ENCODE data around the gene HBP1.
"Not testable (repeated sequence)": the region's sequence is repeated elsewhere in the genome, so short reads cannot be mapped to it uniquely, and the experiment has no call there.

Gene HBP1

GRCh38 chr7:107168233-107169119 lies at the start of gene HBP1:
HBP1 (plus strand) TSS chr7:107169003; CDS start chr7:107179894, 10,891 bp downstream.
- DNase-seq: peak; percentile 34

- DNase-seq: no peak
Observed at GRCh38 chr7:107119376-107120105, 49.3 kb upstream of the HBP1 start.

- DNase-seq: no peak
Observed at GRCh38 chr7:107122486-107122911, 46.3 kb upstream of the HBP1 start.

- DNase-seq: no peak
Observed at GRCh38 chr7:107123392-107123791, 45.4 kb upstream of the HBP1 start.

GRCh38 chr7:107125475-107125874 lies 43.3 kb upstream of the HBP1 start:
- no peak for DNase-seq

GRCh38 chr7:107128217-107128616 lies 40.6 kb upstream of the HBP1 start:
- DNase-seq: no peak

GRCh38 chr7:107128748-107129147 lies 40.1 kb upstream of the HBP1 start:
- no peak for DNase-seq

- no peak for DNase-seq
Observed at GRCh38 chr7:107130487-107131220, 38.1 kb upstream of the HBP1 start.

- no peak for DNase-seq
Observed at GRCh38 chr7:107133396-107133795, 35.4 kb upstream of the HBP1 start.

GRCh38 chr7:107138696-107139420 lies 29.9 kb upstream of the HBP1 start:
- no peak for DNase-seq

GRCh38 chr7:107143875-107144274 lies 24.9 kb upstream of the HBP1 start:
- not testable (repeated sequence) for DNase-seq

GRCh38 chr7:107145067-107145838 lies 23.6 kb upstream of the HBP1 start:
- no peak for DNase-seq

GRCh38 chr7:107147464-107148393 lies 21.1 kb upstream of the HBP1 start:
- no peak for DNase-seq

GRCh38 chr7:107148721-107149120 lies 20.1 kb upstream of the HBP1 start:
- no peak for DNase-seq

GRCh38 chr7:107149863-107150262 lies 18.9 kb upstream of the HBP1 start:
- no peak for DNase-seq

GRCh38 chr7:107150375-107151073 lies 18.3 kb upstream of the HBP1 start:
- DNase-seq: no peak

- no peak for DNase-seq
Observed at GRCh38 chr7:107151538-107151937, 17.3 kb upstream of the HBP1 start.

- DNase-seq: no peak
Observed at GRCh38 chr7:107152011-107152410, 16.8 kb upstream of the HBP1 start.

GRCh38 chr7:107154826-107155225 lies 14.0 kb upstream of the HBP1 start:
- DNase-seq: no peak

GRCh38 chr7:107155726-107156125 lies 13.1 kb upstream of the HBP1 start:
- not testable (repeated sequence) for DNase-seq

Measured in 8988T (cell line).